Caco-2 (cell line): ENCODE results near the gene GRM7. TPM values are rescaled to one million over a fixed set of nuclear protein-coding genes. Genes with fewer than 3 reads are reported as not detected.

Source experiments
- BruUV-seq: library from RNA; stranded (reverse); fragments of 400-500 nt; replicated peaks from 2 replicates; lab custom pipeline; 2021; lab: Mats Ljungman, UMichigan
- CTCF ChIA-PET: fragments of 300-600 bp; sonication (Branson Sonifier 250); formaldehyde crosslinking; loops from one replicate; lab custom pipeline; 2022; ENCODE audit warnings: antibody characterized with exemption; lab: Charles Lee
- POLR2A ChIA-PET: fragments of 300-600 bp; sonication (Branson Sonifier 250); formaldehyde crosslinking; loops from one replicate; lab custom pipeline; 2022; ENCODE audit warnings: antibody characterized with exemption; lab: Charles Lee
- DNase-seq, 2 experiments: peaks; one replicate each; pipeline versions ENCODE4 v3.0.0 to v3.0.0-alpha.2; 2020 to 2022
- H3K27me3 ChIP-seq: replicated peaks from 2 replicates; pipeline ENCODE4 v1.6.0; 2011; ENCODE audit warnings: low read length; ENCODE audit not compliant: control insufficient read depth, insufficient read depth
- H3K36me3 ChIP-seq: 2 replicates; pipeline ENCODE4 v1.5.1; 2011; ENCODE audit warnings: low read length; ENCODE audit not compliant: control insufficient read depth, insufficient read depth
- H3K4me1 ChIP-seq: fragments of 250-450 bp; sonication (Bioruptor Pico); 2 replicates; pipeline ENCODE4 v1.5.1; 2020; ENCODE audit warnings: mild to moderate bottlenecking
- H3K4me3 ChIP-seq: 2 replicates; pipeline ENCODE4 v1.5.1; 2011; ENCODE audit warnings: low read depth, mild to moderate bottlenecking, control low read depth, low read length
- H3K9me3 ChIP-seq: fragments of 250-450 bp; sonication (Bioruptor Pico); 2 replicates; pipeline ENCODE4 v1.5.1; 2020; ENCODE audit warnings: mild to moderate bottlenecking, moderate library complexity
- H3K27ac Mint-ChIP-seq: one replicate; pipeline ENCODE4 v1.8.0; 2022; ENCODE audit warnings: mixed read lengths; ENCODE audit not compliant: unreplicated experiment
- H3K27me3 Mint-ChIP-seq: one replicate; pipeline ENCODE4 v1.8.0; 2022; ENCODE audit warnings: mixed read lengths; ENCODE audit not compliant: insufficient read depth, unreplicated experiment
- H3K36me3 Mint-ChIP-seq: one replicate; pipeline ENCODE4 v1.8.0; 2022; ENCODE audit warnings: mild to moderate bottlenecking, mixed read lengths; ENCODE audit not compliant: insufficient read depth, unreplicated experiment
- H3K4me1 Mint-ChIP-seq: one replicate; pipeline ENCODE4 v1.8.0; 2022; ENCODE audit warnings: low read depth, mixed read lengths; ENCODE audit not compliant: unreplicated experiment
- H3K4me3 Mint-ChIP-seq: one replicate; pipeline ENCODE4 v1.8.0; 2022; ENCODE audit warnings: mild to moderate bottlenecking, moderate library complexity, mixed read lengths; ENCODE audit not compliant: unreplicated experiment
- H3K9me3 Mint-ChIP-seq: one replicate; pipeline ENCODE4 v1.8.0; 2022; ENCODE audit warnings: mixed read lengths; ENCODE audit not compliant: unreplicated experiment
- intact Hi-C: fragments of 100-400 bp; cut with micrococcal nuclease; formaldehyde crosslinking; loops from one replicate; pipeline ENCODE4 v1.10.0; 2022; ENCODE audit not compliant: unreplicated experiment
- total RNA-seq: library from RNA; stranded (reverse); gene quantifications from 2 replicates; pipeline ENCODE4 v1.2.3, GENCODE V29; 2022
- TF ChIP-seq, protein P1 (sequence below), 2 experiments: fragments of 200-600 bp in 1 of 2; IDR thresholded peaks; 1 replicate in 1 of 2; 2 replicates in 1 of 2; pipeline versions ENCODE4 v1.5.1 to v1.8.0; 2011 to 2022; ENCODE audit warnings: antibody characterized with exemption in 1 of 2, control low read depth in 1 of 2, inconsistent platforms in 1 of 2, low read depth in 1 of 2, low read length in 1 of 2, mild to moderate bottlenecking in 1 of 2, moderate library complexity in 1 of 2; ENCODE audit not compliant: insufficient read depth in 1 of 2, severe bottlenecking in 1 of 2, unreplicated experiment in 1 of 2

The GRM7 gene
- total RNA-seq, 1 experiment from 2014 or later, result not detected

GRCh38 chr3:7265736-7266135, 404.8 kb downstream of the GRM7 start:
- no peaks in the 10 kb centered on the region for H3K36me3 ChIP-seq
- Mint-ChIP-seq H3K27me3 (peaks cover 2% of the 10 kb centered on the region), H3K4me1 (no peaks in the 10 kb centered on the region), H3K9me3 (peaks cover 9% of the 10 kb centered on the region), H3K36me3 (no peaks in the 10 kb centered on the region), H3K27ac (no peak overlapping the region), H3K4me3 (no peak overlapping the region)
- no TSS peak for BruUV-seq
- H3K9me3 ChIP-seq, result no peaks in the 10 kb centered on the region
- H3K4me1 ChIP-seq, result no peaks in the 10 kb centered on the region
- ChIA-PET CTCF (no interaction called here), POLR2A (no interaction called here)
- no peak for DNase-seq
- no peak overlapping the region for H3K4me3 ChIP-seq
- intact Hi-C loops, result no loop called here
- TF ChIP-seq, protein P1, sequence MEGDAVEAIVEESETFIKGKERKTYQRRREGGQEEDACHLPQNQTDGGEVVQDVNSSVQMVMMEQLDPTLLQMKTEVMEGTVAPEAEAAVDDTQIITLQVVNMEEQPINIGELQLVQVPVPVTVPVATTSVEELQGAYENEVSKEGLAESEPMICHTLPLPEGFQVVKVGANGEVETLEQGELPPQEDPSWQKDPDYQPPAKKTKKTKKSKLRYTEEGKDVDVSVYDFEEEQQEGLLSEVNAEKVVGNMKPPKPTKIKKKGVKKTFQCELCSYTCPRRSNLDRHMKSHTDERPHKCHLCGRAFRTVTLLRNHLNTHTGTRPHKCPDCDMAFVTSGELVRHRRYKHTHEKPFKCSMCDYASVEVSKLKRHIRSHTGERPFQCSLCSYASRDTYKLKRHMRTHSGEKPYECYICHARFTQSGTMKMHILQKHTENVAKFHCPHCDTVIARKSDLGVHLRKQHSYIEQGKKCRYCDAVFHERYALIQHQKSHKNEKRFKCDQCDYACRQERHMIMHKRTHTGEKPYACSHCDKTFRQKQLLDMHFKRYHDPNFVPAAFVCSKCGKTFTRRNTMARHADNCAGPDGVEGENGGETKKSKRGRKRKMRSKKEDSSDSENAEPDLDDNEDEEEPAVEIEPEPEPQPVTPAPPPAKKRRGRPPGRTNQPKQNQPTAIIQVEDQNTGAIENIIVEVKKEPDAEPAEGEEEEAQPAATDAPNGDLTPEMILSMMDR (IDR thresholded peaks at IDR 0.05; ENCODE audit: insufficient read depth in 1 of 2, low read depth in 1 of 2, low read length in 1 of 2, severe bottlenecking in 1 of 2, unreplicated experiment in 1 of 2), result no peak
- H3K27me3 ChIP-seq, result no peaks in the 10 kb centered on the region

DNA sequence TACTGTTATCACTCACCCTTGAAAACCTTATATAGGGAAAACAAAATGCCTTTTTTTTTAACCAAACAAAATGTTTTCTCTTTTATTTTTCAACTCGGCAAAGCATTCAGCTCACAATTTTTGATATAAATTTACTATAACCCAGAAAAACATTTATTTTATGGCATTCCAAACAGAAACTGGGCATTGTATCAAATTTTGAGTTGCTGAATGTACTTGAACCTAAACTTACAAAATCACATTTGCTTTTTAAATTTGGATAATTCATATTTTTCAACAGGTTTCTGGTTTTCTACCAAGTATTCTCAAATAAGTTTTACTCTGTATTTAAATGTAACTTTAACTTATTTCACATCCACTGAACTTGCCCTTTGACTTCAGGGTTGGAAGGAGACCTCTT, 405.6 kb downstream of the GRM7 start:
- Histone ChIP-seq H3K4me3 (no peak overlapping the region), H3K27me3 (no peaks in the 10 kb centered on the region), H3K4me1 (no peaks in the 10 kb centered on the region), H3K36me3 (no peaks in the 10 kb centered on the region), H3K9me3 (no peaks in the 10 kb centered on the region)
- intact Hi-C loops, result no loop called here
- no peak for DNase-seq
- ChIA-PET POLR2A (no interaction called here), CTCF (no interaction called here)
- Mint-ChIP-seq H3K27me3 (peaks cover 2% of the 10 kb centered on the region), H3K4me1 (no peaks in the 10 kb centered on the region), H3K27ac (no peak overlapping the region), H3K9me3 (peaks cover 9% of the 10 kb centered on the region), H3K4me3 (no peak overlapping the region), H3K36me3 (no peaks in the 10 kb centered on the region)
- BruUV-seq, result no TSS peak
- TF ChIP-seq, protein P1 (IDR thresholded peaks at IDR 0.05; ENCODE audit: insufficient read depth in 1 of 2, low read depth in 1 of 2, low read length in 1 of 2, severe bottlenecking in 1 of 2, unreplicated experiment in 1 of 2), result no peak

DNA sequence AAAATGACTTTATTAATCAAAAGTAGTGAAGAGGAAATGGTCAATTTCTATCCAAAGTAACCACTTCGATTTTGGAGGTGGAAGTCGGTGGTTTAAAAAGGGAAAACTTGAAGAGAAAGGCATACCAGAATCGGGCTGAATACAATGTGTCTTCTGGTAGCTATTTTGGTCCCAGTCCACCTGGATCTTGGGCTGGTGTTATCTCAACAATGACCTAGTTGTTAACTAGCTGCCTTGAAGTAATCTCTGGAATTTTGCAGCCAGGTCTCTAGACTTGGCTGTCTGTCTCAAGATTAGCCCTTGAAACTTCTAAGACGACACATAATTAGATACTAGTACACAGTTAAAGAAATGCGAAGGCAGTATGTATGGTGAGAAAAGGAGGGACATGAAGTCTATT, 409.8 kb downstream of the GRM7 start:
- CTCF ChIA-PET, result no interaction called here
- H3K9me3 Mint-ChIP-seq, result peaks cover 9% of the 10 kb centered on the region
- no peaks in the 10 kb centered on the region for H3K9me3 ChIP-seq

More for the DNA sequence above, 409.8 kb downstream of the GRM7 start:
- no TSS peak for BruUV-seq
- Histone ChIP-seq H3K27me3 (no peaks in the 10 kb centered on the region), H3K4me1 (no peaks in the 10 kb centered on the region), H3K36me3 (no peaks in the 10 kb centered on the region), H3K4me3 (no peak overlapping the region)
- H3K27me3 Mint-ChIP-seq, result peaks cover 4% of the 10 kb centered on the region
- H3K27ac Mint-ChIP-seq, result no peak overlapping the region
- DNase-seq, result no peak
- H3K36me3 Mint-ChIP-seq, result no peaks in the 10 kb centered on the region
- intact Hi-C loops, result no loop called here
- no peaks in the 10 kb centered on the region for H3K4me1 Mint-ChIP-seq
- TF ChIP-seq, protein P1 (IDR thresholded peaks at IDR 0.05; ENCODE audit: insufficient read depth in 1 of 2, low read depth in 1 of 2, low read length in 1 of 2, severe bottlenecking in 1 of 2, unreplicated experiment in 1 of 2), result no peak
- POLR2A ChIA-PET, result no interaction called here
- no peak overlapping the region for H3K4me3 Mint-ChIP-seq
